GM21381 (cell line): ENCODE measurements around the gene APOBEC3A.
"Not testable (repeated sequence)": the region's sequence is repeated elsewhere in the genome, so short reads cannot be mapped to it uniquely, and the experiment has no call there.

Experiments used
- ATAC-seq: cut with Tn5 transposase; IDR thresholded peaks from one replicate; pipeline ENCODE4 v1.9.1; 2021; ENCODE audit warnings: mild to moderate bottlenecking, moderate library complexity; ENCODE audit not compliant: unreplicated experiment

Gene APOBEC3A

GRCh38 chr22:38977289-38977688 lies 19.9 kb downstream of the APOBEC3A start:
- ATAC-seq: not testable (repeated sequence)

DNA sequence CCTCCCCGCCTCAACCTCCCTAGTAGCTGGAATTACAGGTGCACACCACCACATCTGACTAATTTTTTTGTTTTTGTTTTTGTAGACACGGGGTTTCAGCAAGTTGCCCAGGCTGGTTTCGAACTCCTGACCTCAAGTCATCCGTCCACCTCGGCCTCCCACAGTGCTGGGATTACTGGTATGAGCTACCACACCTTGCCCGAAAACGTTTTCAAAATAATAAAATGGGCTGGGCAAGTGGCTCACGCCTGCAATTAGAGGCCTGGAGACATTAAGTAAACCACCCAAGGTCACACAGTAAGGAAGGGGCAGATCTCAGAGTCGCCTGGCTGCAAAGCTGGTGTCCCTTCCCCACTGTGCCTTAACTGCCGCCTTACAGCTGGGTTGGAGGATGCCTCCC lies 23.2 kb downstream of the APOBEC3A start:
- not testable (repeated sequence) for ATAC-seq

GRCh38 chr22:38981005-38981991 lies 23.9 kb downstream of the APOBEC3A start:
- ATAC-seq: no peak

DNA sequence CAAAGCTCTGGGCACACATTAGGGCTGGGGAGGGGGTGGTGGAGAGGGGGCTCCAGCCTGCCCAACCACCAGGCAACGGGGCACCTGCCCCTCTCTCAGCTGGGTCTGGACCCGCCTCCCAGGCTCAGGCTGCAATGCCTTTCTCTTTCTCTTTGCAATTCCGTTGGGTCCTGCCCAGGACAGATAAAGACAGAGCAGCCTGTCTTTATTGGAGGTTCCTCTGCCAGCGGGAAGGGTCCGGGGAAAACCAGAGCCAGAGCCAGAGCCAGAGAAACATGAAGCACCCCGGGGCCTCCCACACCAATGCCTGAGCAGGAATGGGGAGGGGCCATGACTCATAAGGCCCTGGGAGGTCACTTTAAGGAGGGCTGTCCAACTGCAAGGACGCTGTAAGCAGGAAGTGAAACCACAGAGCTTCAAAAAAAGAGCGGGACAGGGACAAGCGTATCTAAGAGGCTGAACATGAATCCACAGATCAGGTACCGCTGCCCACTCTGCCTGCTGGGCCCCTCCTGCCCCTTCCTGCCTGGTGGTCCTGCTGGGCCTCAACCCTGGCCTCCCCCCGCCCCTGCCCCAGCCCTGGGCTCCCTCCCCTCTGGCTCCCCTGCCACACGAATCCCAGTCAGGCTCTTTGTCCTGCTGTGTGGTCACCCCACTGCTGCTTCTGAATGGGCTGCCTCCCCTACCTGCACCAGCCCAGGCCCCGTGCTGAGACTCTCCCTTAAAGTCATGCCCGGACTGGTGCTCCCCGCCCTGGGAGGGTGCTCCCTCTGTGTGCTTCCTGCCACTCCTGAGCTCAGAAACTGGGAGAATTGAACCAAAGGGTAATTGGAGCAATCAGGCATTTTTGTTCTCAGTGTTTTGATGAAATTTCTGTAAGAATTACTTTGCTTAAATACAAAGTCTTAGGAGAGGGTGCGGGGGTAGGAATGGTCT lies 24.9 kb downstream of the APOBEC3A start, which contains the start of gene APOBEC3B:
Gene APOBEC3B, plus strand, starts transcription at position 356 of the 936 bp plus-strand sequence. Its CDS starts 107 bp downstream, at position 463.
- ATAC-seq: peak; percentile 57

- no peak for ATAC-seq
Observed at GRCh38 chr22:38984224-38984623, 26.8 kb downstream of the APOBEC3A start.

DNA sequence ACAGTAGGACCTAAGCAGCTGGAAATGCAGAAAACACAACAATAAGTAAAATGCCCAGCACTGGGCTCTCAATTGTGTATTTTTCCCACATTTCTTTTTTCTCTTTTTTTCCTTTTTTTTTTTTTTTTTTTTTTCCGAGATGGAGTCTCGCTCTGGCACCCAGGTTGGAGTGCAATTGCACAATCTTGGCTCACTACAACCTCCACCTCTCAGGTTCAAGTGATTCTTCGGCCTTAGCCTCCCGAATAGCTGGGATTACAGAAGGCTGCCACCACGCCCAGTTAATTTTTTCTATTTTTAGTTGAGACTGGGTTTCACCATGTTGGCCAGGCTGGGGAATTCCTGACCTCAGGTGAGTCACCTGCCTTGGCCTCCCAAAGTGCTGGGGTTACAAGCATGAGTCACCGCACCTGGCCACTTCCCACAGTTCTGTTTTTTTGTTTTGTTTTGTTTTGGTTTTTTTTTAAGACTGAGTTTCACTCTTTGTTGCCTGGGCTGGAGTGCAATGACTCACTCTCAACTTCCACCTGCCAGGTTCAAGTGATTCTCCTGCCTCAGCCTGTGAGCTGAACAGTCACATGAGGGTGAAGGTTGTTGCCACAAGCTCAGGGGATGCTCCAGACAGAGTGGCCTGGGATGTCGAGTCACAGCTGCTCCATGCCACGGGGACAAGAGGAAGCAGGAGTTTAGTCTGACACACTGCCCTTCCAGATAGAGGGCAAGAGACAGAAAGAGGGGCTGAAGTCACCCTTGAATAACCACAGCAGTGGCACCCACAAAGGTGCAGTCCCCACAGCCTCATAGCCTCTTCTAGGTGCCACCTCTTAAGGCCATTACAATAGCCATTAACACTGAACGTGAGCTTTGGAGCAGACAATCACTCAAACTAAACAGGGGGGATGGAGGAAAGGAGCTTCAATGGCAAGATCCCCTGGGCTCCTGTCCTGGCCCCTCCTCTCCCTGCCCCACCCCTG lies 27.7 kb downstream of the APOBEC3A start:
- ATAC-seq: peak; percentile 65

GRCh38 chr22:38986629-38987028 lies 29.2 kb downstream of the APOBEC3A start:
- ATAC-seq: no peak

GRCh38 chr22:38987171-38987895 lies 29.9 kb downstream of the APOBEC3A start:
- no peak for ATAC-seq

GRCh38 chr22:38989466-38989865 lies 32.1 kb downstream of the APOBEC3A start:
- no peak for ATAC-seq

DNA sequence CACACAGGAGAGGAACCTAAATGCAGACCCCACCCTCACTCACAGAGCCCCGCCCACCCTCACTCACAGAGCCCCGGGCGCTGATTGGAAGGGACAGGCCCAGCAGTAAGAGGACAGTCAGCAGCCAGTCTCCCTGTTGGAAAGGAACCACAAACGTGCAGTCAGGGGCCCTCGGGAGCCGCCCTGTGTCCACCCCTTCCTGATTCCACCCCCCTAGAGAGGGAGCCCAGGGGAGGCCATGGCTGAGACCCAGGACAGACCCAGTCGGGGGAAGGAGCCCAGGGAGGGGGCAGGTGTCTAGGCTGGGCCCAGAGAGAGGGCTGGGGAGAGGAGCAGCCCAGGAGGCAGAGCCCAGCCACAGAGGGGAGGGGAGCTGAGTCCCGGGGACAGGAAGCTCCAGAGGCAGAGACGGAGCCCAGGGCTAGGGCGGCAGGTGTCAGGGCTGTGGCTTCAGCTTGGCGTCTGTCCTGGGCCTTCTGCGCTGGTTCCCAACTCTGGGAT lies 35.5 kb downstream of the APOBEC3A start:
- ATAC-seq: not testable (repeated sequence)

DNA sequence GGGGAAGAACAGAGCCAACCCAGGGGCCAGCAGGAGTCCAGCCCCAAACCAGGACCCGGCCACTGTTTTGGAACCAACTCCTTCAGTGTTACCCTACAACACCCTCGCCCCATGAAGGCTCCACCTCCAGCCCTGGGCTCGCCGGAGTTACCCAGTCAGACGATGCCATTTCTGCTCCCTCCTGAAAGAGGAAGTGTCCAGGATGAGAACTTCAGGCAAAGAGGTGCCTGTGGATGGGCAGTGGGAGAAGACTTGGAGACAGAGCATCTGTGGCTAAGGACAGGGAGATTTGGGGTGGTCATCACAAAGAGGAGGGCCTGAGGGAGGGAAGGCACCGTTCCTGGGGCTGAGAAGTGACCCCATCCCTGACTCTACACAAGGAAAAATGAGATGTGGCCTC lies 38.7 kb downstream of the APOBEC3A start:
- no peak for ATAC-seq

- ATAC-seq: no peak
Observed at GRCh38 chr22:38997518-38997917, 40.1 kb downstream of the APOBEC3A start.

GRCh38 chr22:39003165-39003638 lies 45.8 kb downstream of the APOBEC3A start:
- peak; percentile 78 for ATAC-seq

- no peak for ATAC-seq
Observed at GRCh38 chr22:39007177-39007576, 49.8 kb downstream of the APOBEC3A start.

DNA sequence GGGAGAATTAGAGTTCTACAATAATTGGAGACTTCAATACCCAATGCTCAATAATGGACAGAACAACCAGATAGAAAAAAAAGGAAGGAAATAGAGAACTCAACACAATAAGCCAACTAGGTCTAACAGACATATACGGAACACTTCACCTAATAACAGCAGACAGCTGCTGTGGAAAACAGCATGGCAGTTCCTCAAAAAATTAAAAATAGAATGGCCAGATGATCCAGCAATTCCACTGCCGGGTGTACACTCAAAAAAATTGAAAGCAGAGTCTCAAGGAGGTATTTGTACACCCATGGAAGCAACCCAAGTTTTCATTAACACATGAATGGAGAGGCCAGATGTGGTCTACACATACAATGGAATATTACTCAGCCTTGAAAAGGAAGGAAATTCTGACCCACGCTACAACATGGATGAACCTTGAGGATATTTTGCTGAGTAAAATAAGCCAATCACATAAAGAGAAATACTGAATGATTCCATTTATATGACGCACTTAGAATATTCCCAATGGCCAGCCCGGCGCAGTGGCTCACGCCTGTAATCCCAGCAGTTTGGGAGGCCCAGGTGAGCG lies 51.0 kb downstream of the APOBEC3A start:
- ATAC-seq: not testable (repeated sequence)

DNA sequence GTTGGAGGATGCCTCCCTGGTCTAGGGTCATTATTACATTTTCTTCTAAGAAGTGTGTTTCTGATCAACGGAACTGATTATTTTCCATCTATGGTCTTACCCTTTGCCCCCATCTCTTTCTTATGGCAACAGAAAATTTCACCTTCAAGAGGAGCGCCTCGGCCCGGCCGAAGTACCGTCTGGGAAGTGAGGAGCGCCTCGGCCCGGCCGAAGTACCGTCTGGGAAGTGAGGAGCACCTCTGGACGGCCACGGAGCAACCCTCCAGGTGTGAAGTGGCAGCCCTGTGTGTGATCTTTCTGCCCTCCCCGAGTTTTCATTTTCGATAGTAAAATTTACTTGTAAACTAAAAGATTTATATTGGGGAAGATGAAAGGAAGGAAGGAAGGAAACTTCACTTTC lies 53.5 kb downstream of the APOBEC3A start:
- no peak for ATAC-seq
